Muscle layer of duodenum (tissue), 2 donors: ENCODE results near the gene ASNSD1.
"Not testable (repeated sequence)": the region's sequence is repeated elsewhere in the genome, so short reads cannot be mapped to it uniquely, and the experiment has no call there.

ENCODE experiments used
- H3K27ac ChIP-seq: one replicate; pipeline ENCODE4 v1.7.0; 2013; ENCODE audit warnings: mild to moderate bottlenecking, low read length
- H3K27me3 ChIP-seq: one replicate; pipeline ENCODE4 v1.7.0; 2013; ENCODE audit warnings: low read depth, mild to moderate bottlenecking, control low read depth, low read length
- H3K36me3 ChIP-seq, 2 donors: one replicate each; pipeline ENCODE4 v1.7.0; 2013; ENCODE audit warnings: low read length in 2 of 2, control low read depth in 1 of 2, mild to moderate bottlenecking in 1 of 2; ENCODE audit not compliant: insufficient read depth in 2 of 2, control insufficient read depth in 1 of 2
- H3K4me1 ChIP-seq, 2 donors: one replicate each; pipeline ENCODE4 v1.7.0; 2013; ENCODE audit warnings: low read length in 2 of 2, mild to moderate bottlenecking in 2 of 2, control low read depth in 1 of 2, moderate library complexity in 1 of 2; ENCODE audit not compliant: insufficient read depth in 2 of 2, control insufficient read depth in 1 of 2
- H3K4me3 ChIP-seq, 2 donors: one replicate each; pipeline ENCODE4 v1.7.0; 2013; ENCODE audit warnings: low read length in 2 of 2, low read depth in 1 of 2, mild to moderate bottlenecking in 1 of 2
- H3K9me3 ChIP-seq, 2 donors: one replicate each; pipeline ENCODE4 v1.7.0; 2013; ENCODE audit warnings: low read length in 2 of 2, control low read depth in 1 of 2, mild to moderate bottlenecking in 1 of 2; ENCODE audit not compliant: control insufficient read depth in 1 of 2
- donor health status: healthy.

ASNSD1 gene

GRCh38 chr2:189648846-189649509 lies 12.3 kb upstream of the ASNSD1 start:
- H3K27me3 ChIP-seq, result no peaks in the 10 kb centered on the region
- H3K36me3 ChIP-seq, result no peaks in the 10 kb centered on the region
- no peaks in the 10 kb centered on the region for H3K4me1 ChIP-seq
- H3K27ac ChIP-seq, result no peak overlapping the region
- no peaks in the 10 kb centered on the region for H3K9me3 ChIP-seq
- no peak overlapping the region for H3K4me3 ChIP-seq

- Histone ChIP-seq H3K4me3 (no peak overlapping the region), H3K27me3 (no peaks in the 10 kb centered on the region), H3K9me3 (no peaks in the 10 kb centered on the region), H3K27ac (no peak overlapping the region), H3K4me1 (no peaks in the 10 kb centered on the region), H3K36me3 (no peaks in the 10 kb centered on the region)
These were observed 10.0 kb upstream of the ASNSD1 start for GRCh38 chr2:189651284-189651683.

GRCh38 chr2:189653464-189653863 lies 7.8 kb upstream of the ASNSD1 start:
- not testable (repeated sequence) for H3K27me3 ChIP-seq, H3K36me3 ChIP-seq, H3K4me1 ChIP-seq, H3K4me3 ChIP-seq, H3K27ac ChIP-seq, H3K9me3 ChIP-seq

- H3K36me3 ChIP-seq, result no peaks in the 10 kb centered on the region
- H3K27me3 ChIP-seq, result no peaks in the 10 kb centered on the region
- H3K9me3 ChIP-seq, result no peaks in the 10 kb centered on the region
- no peak overlapping the region for H3K4me3 ChIP-seq
- no peaks in the 10 kb centered on the region for H3K4me1 ChIP-seq
- H3K27ac ChIP-seq, result no peak overlapping the region
These were observed 6.6 kb upstream of the ASNSD1 start for GRCh38 chr2:189654641-189655040.

- H3K4me1 ChIP-seq, result peaks cover 8% of the 10 kb centered on the region in 2 donors
These were observed 3.4 kb upstream of the ASNSD1 start for GRCh38 chr2:189657867-189658266.

GRCh38 chr2:189658306-189659212 lies 2.7 kb upstream of the ASNSD1 start:
- H3K9me3 ChIP-seq, result no peaks in the 10 kb centered on the region
- peaks cover 8 to 12% of the 10 kb centered on the region in 2 donors for H3K4me1 ChIP-seq
- no peak overlapping the region for H3K27ac ChIP-seq
- H3K27me3 ChIP-seq, result no peaks in the 10 kb centered on the region
- no peak overlapping the region for H3K4me3 ChIP-seq
- H3K36me3 ChIP-seq, result no peaks in the 10 kb centered on the region

More at GRCh38 chr2:189657867-189658266, 3.4 kb upstream of the ASNSD1 start:
- Histone ChIP-seq H3K36me3 (no peaks in the 10 kb centered on the region), H3K4me3 (no peak overlapping the region), H3K27ac (no peak overlapping the region), H3K27me3 (no peaks in the 10 kb centered on the region), H3K9me3 (no peaks in the 10 kb centered on the region)

GRCh38 chr2:189659734-189660133 lies 1.5 kb upstream of the ASNSD1 start:
- no peak overlapping the region for H3K27ac ChIP-seq
- no peaks in the 10 kb centered on the region for H3K36me3 ChIP-seq

GRCh38 chr2:189660803-189661147 lies 484 bp upstream of the ASNSD1 start:
- H3K27ac ChIP-seq, result no peak overlapping the region
- H3K9me3 ChIP-seq, result no peaks in the 10 kb centered on the region
- no peak overlapping the region for H3K4me3 ChIP-seq
- H3K36me3 ChIP-seq, result no peaks in the 10 kb centered on the region
- no peaks in the 10 kb centered on the region for H3K27me3 ChIP-seq
- H3K4me1 ChIP-seq, result peaks cover 8 to 18% of the 10 kb centered on the region in 2 donors

More at GRCh38 chr2:189659734-189660133, 1.5 kb upstream of the ASNSD1 start:
- H3K9me3 ChIP-seq, result no peaks in the 10 kb centered on the region
- H3K4me1 ChIP-seq, result peaks cover 8 to 18% of the 10 kb centered on the region in 2 donors
- no peak overlapping the region for H3K4me3 ChIP-seq
- no peaks in the 10 kb centered on the region for H3K27me3 ChIP-seq

- Histone ChIP-seq H3K9me3 (no peaks in the 10 kb centered on the region), H3K4me3 (peak overlapping the region; percentile 82 to 97), H3K36me3 (peaks cover 8 to 11% of the 10 kb centered on the region in 2 donors), H3K4me1 (peaks cover 8 to 18% of the 10 kb centered on the region in 2 donors), H3K27me3 (no peaks in the 10 kb centered on the region), H3K27ac (peak overlapping the region; percentile 90)
These were observed 680 bp downstream of the ASNSD1 start for GRCh38 chr2:189661957-189662321.

- Histone ChIP-seq H3K4me1 (peaks cover 8 to 18% of the 10 kb centered on the region in 2 donors), H3K9me3 (no peaks in the 10 kb centered on the region), H3K27me3 (no peaks in the 10 kb centered on the region), H3K27ac (peak overlapping the region; percentile 90), H3K4me3 (peak overlapping the region; percentile 82 to 97), H3K36me3 (peaks cover 15 to 16% of the 10 kb centered on the region in 2 donors)
These were observed 1.5 kb downstream of the ASNSD1 start for GRCh38 chr2:189662669-189663226.

GRCh38 chr2:189663319-189663718 lies 2.1 kb downstream of the ASNSD1 start:
- H3K4me1 ChIP-seq, result peaks cover 8 to 18% of the 10 kb centered on the region in 2 donors
- H3K27me3 ChIP-seq, H3K4me3 ChIP-seq: not testable (repeated sequence)

More at GRCh38 chr2:189663319-189663718, 2.1 kb downstream of the ASNSD1 start:
- not testable (repeated sequence) for H3K27ac ChIP-seq, H3K9me3 ChIP-seq
- H3K36me3 ChIP-seq, result peaks cover 20 to 21% of the 10 kb centered on the region in 2 donors
